B cell (primary cell): Measurements from ENCODE around the gene HEBP1. TPM values are rescaled to one million over a fixed set of nuclear protein-coding genes. Genes with fewer than 3 reads are reported as not detected.

Experiments used
- ATAC-seq: fragments of 200-7000 bp; cut with Tn5 transposase; one replicate; pipeline ENCODE4 v1.10.0; 2021; ENCODE audit warnings: low read depth, mild to moderate bottlenecking, moderate number of reproducible peaks, moderate library complexity
- CTCF ChIA-PET: fragments of 350-600 bp; sonication (Branson Sonifier 250); formaldehyde crosslinking; loops from one replicate; lab custom pipeline; 2021; ENCODE audit warnings: antibody characterized with exemption, inconsistent platforms; lab: Charles Lee
- POLR2A ChIA-PET: fragments of 350-600 bp; sonication (Branson Sonifier 250); formaldehyde crosslinking; loops from one replicate; lab custom pipeline; 2021; ENCODE audit warnings: antibody characterized with exemption; lab: Charles Lee
- DNase-seq: peaks from one replicate; pipeline ENCODE4 v3.0.0; 2013
- H2AFZ ChIP-seq: 2 replicates; pipeline ENCODE4 v1.6.1; 2012; ENCODE audit warnings: mild to moderate bottlenecking, low read depth, low read length; ENCODE audit not compliant: insufficient read depth, poor library complexity, severe bottlenecking
- H3K27ac ChIP-seq, 2 donors: 1 replicate in 1 of 2; 2 replicates in 1 of 2; pipeline ENCODE4 v1.5.1; 2012 to 2013; ENCODE audit warnings: low read length in 2 of 2, mild to moderate bottlenecking in 2 of 2, moderate library complexity in 1 of 2
- H3K27me3 ChIP-seq, 4 experiments: fragments of 200-600 bp in 1 of 4; sonication (generic) in 1 of 4; replicated peaks in 1 of 4; 1 replicate in 2 of 4; 2 replicates in 2 of 4; pipeline versions ENCODE4 v1.6.1 to v1.7.0; 2013 to 2016; ENCODE audit warnings: low read length in 3 of 4, mild to moderate bottlenecking in 2 of 4, mixed read lengths in 1 of 4, moderate library complexity in 1 of 4; ENCODE audit not compliant: insufficient read depth in 4 of 4, control insufficient read depth in 3 of 4; ENCODE audit errors: control extremely low read depth in 1 of 4
- H3K36me3 ChIP-seq, 2 experiments: replicated peaks in 1 of 2; 1 replicate in 1 of 2; 2 replicates in 1 of 2; pipeline versions ENCODE4 v1.6.1 to v1.7.1; 2013; ENCODE audit warnings: low read length in 1 of 2; ENCODE audit not compliant: insufficient read depth in 2 of 2, control insufficient read depth in 1 of 2; ENCODE audit errors: control extremely low read depth in 1 of 2, extremely low read depth in 1 of 2
- H3K4me1 ChIP-seq, 2 donors: fragments of 200-600 bp in 1 of 2; sonication (generic) in 1 of 2; 1 replicate in 1 of 2; 2 replicates in 1 of 2; pipeline versions ENCODE4 v1.5.1 to v1.6.1; 2013 to 2017; ENCODE audit warnings: low read length in 2 of 2; ENCODE audit not compliant: control insufficient read depth in 2 of 2, insufficient read depth in 2 of 2
- H3K4me2 ChIP-seq: replicated peaks from 2 replicates; pipeline ENCODE3; 2012; ENCODE audit warnings: mild to moderate bottlenecking, low read depth, low read length; ENCODE audit not compliant: poor library complexity, severe bottlenecking
- H3K4me3 ChIP-seq, 5 experiments: fragments of 200-600 bp in 1 of 5; sonication (generic) in 1 of 5; 1 replicate in 3 of 5; 2 replicates in 2 of 5; pipeline versions ENCODE4 v1.5.1 to v1.7.0; 2011 to 2016; ENCODE audit warnings: low read length in 4 of 5, mild to moderate bottlenecking in 4 of 5, low read depth in 2 of 5, control low read depth in 1 of 5, moderate library complexity in 1 of 5; ENCODE audit not compliant: insufficient read depth in 1 of 5; ENCODE audit errors: control extremely low read depth in 1 of 5, extremely low read depth in 1 of 5
- H3K79me2 ChIP-seq: fragments of 200-600 bp; sonication (generic); one replicate; pipeline ENCODE4 v1.6.0; 2016; ENCODE audit warnings: low read length; ENCODE audit not compliant: control insufficient read depth, insufficient read depth
- H3K9ac ChIP-seq: fragments of 200-600 bp; sonication (generic); 2 replicates; pipeline ENCODE4 v1.6.1; 2017; ENCODE audit warnings: mild to moderate bottlenecking, low read length, moderate library complexity
- H3K9me3 ChIP-seq, 3 donors: one replicate each; pipeline versions ENCODE4 v1.6.1 to v1.7.1; 2013; ENCODE audit warnings: low read length in 2 of 3; ENCODE audit not compliant: control insufficient read depth in 2 of 3, insufficient read depth in 1 of 3; ENCODE audit errors: control extremely low read depth in 1 of 3
- H4K20me1 ChIP-seq: 2 replicates; pipeline ENCODE4 v1.6.0; 2012; ENCODE audit warnings: mild to moderate bottlenecking, low read length; ENCODE audit not compliant: insufficient read depth, control insufficient read depth, poor library complexity, severe bottlenecking
- H3K27ac Mint-ChIP-seq: one replicate; pipeline ENCODE4 v1.8.0; 2021; ENCODE audit warnings: mixed read lengths
- H3K27me3 Mint-ChIP-seq: one replicate; pipeline ENCODE4 v1.8.0; 2021; ENCODE audit warnings: mixed read lengths
- H3K4me1 Mint-ChIP-seq: one replicate; pipeline ENCODE4 v1.8.0; 2021; ENCODE audit warnings: mixed read lengths
- H3K4me3 Mint-ChIP-seq: one replicate; pipeline ENCODE4 v1.8.0; 2021; ENCODE audit warnings: mixed read lengths
- H3K9me3 Mint-ChIP-seq: one replicate; pipeline ENCODE4 v1.8.0; 2022; ENCODE audit warnings: mixed read lengths; ENCODE audit not compliant: insufficient read depth
- EZH2 ChIP-seq: IDR thresholded peaks from 2 replicates; pipeline ENCODE4 v1.6.1; 2012; ENCODE audit warnings: borderline replicate concordance, low read depth, mild to moderate bottlenecking, moderate library complexity, low read length; ENCODE audit not compliant: insufficient read depth, poor library complexity, severe bottlenecking
- WGBS: methylation state at CpG from one replicate; pipeline ENCODE4 v1.1.5; 2013; ENCODE audit warnings: missing lambda C conversion rate; ENCODE audit not compliant: insufficient coverage; 5-methylcytosine and 5-hydroxymethylcytosine counted together
- intact Hi-C: fragments of 100-400 bp; cut with micrococcal nuclease; formaldehyde crosslinking; loops from one replicate; pipeline ENCODE4 v1.10.0; 2022
- polyA plus RNA-seq: library from polyadenylated mRNA; depleted of rRNA; stranded (reverse); fragments of >200 nt; gene quantifications from 2 replicates; pipeline ENCODE4 v1.2.3, GENCODE V29; 2012
- total RNA-seq, 2 donors: library from RNA; stranded (reverse); fragments of 120-200 nt in 1 of 2; gene quantifications; 1 replicate in 1 of 2; 2 replicates in 1 of 2; pipeline versions ENCODE4 v1.2.3 to v1.2.4, GENCODE V29; 2013 to 2022
- TF ChIP-seq, protein P1 (sequence below): fragments of 200-600 bp; IDR thresholded peaks from one replicate; pipeline ENCODE4 v1.8.0; 2022; ENCODE audit warnings: antibody characterized with exemption, mild to moderate bottlenecking

HEBP1 gene
- total and polyA plus RNA-seq, 2 donors (not counting 1 experiment from before 2014, with no cell fraction given): 6.0 to 14.5 TPM

DNA sequence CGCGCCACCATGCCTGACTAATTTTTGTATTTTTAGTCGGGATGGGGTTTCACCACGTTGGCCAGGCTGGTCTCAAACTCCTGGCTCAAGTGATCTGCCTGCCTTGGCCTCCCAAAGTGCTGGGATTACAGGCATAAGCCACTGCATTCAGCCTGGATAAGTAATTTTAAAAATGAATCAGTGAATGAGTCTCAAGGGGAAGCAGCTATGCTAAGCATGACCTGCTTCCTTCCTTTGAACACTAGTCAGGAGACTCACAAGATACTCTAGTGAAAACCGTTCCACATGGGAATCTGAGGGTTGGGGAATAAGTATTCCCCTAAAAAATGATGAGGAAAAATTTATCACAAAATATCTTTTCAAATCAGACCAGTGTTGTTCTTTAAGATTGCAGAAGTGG is 33.4 kb upstream of the HEBP1 start:
- Mint-ChIP-seq H3K27me3 (peaks cover 15% of the 10 kb centered on the region), H3K9me3 (no peaks in the 10 kb centered on the region), H3K4me3 (no peak overlapping the region), H3K27ac (no peak overlapping the region), H3K4me1 (no peaks in the 10 kb centered on the region)
- ATAC-seq (no peak), DNase-seq (no peak)
- intact Hi-C loops: no loop called here
- no peaks in the 10 kb centered on the region for H3K79me2 ChIP-seq
- H3K9me3 ChIP-seq: no peaks in the 10 kb centered on the region
- H4K20me1 ChIP-seq: no peaks in the 10 kb centered on the region
- POLR2A ChIA-PET: no interaction called here
- H2AFZ ChIP-seq: no peak overlapping the region
- H3K4me1 ChIP-seq: no peaks in the 10 kb centered on the region
- no peak overlapping the region for H3K4me2 ChIP-seq
- no peak for TF ChIP-seq EZH2
- TF ChIP-seq, protein P1, sequence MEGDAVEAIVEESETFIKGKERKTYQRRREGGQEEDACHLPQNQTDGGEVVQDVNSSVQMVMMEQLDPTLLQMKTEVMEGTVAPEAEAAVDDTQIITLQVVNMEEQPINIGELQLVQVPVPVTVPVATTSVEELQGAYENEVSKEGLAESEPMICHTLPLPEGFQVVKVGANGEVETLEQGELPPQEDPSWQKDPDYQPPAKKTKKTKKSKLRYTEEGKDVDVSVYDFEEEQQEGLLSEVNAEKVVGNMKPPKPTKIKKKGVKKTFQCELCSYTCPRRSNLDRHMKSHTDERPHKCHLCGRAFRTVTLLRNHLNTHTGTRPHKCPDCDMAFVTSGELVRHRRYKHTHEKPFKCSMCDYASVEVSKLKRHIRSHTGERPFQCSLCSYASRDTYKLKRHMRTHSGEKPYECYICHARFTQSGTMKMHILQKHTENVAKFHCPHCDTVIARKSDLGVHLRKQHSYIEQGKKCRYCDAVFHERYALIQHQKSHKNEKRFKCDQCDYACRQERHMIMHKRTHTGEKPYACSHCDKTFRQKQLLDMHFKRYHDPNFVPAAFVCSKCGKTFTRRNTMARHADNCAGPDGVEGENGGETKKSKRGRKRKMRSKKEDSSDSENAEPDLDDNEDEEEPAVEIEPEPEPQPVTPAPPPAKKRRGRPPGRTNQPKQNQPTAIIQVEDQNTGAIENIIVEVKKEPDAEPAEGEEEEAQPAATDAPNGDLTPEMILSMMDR: no peak
- H3K36me3 ChIP-seq: no peaks in the 10 kb centered on the region
- H3K9ac ChIP-seq: no peak overlapping the region
- peaks cover 0 to 4% (median 1%) of the 10 kb centered on the region in 4 experiments for H3K27me3 ChIP-seq
- CTCF ChIA-PET: no interaction called here
- no peak overlapping the region for H3K27ac ChIP-seq
- 89% methylated on average over 4 of the region's 5 CpGs for WGBS
- no peak overlapping the region for H3K4me3 ChIP-seq

DNA sequence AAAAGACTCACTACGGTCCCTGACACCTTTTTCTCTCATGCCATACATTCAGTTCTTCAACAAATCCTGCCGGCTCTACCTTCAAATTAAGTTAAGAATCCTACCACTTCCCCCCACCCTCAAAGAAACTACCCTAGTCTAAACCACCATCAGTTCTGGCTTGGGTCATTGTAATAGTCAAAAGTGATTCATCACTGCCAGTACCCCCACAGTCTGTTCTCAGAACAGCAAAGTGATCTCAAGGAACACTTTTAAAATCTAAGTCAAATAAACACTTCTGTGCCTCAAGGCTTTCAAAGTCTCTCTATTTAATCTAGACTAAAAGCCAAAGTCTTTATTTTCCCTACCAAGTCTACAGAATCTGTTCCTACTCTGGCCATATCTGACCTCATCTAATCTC is 32.1 kb upstream of the HEBP1 start:
- H3K79me2 ChIP-seq: no peaks in the 10 kb centered on the region
- H3K27me3 Mint-ChIP-seq: peaks cover 15% of the 10 kb centered on the region
- no peak overlapping the region for H3K9ac ChIP-seq
- no peak overlapping the region for H3K4me3 Mint-ChIP-seq
- no peak overlapping the region for H3K4me2 ChIP-seq
- no peaks in the 10 kb centered on the region for H3K4me1 Mint-ChIP-seq
- H3K27me3 ChIP-seq: peaks cover 0 to 4% (median 1%) of the 10 kb centered on the region in 4 experiments
- no peak overlapping the region for H3K27ac Mint-ChIP-seq
- ChIA-PET CTCF (no interaction called here), POLR2A (no interaction called here)
- no peak overlapping the region for H3K27ac ChIP-seq
- WGBS: 100% methylated on average over 2 of the region's 2 CpGs
- H3K4me1 ChIP-seq: no peaks in the 10 kb centered on the region
- DNase-seq (no peak), ATAC-seq (no peak)
- H3K4me3 ChIP-seq: no peak overlapping the region
- intact Hi-C loops: no loop called here
- H3K36me3 ChIP-seq: no peaks in the 10 kb centered on the region
- no peaks in the 10 kb centered on the region for H4K20me1 ChIP-seq
- H3K9me3 ChIP-seq: no peaks in the 10 kb centered on the region
- no peaks in the 10 kb centered on the region for H3K9me3 Mint-ChIP-seq
- TF ChIP-seq, protein P1: no peak
- no peak for TF ChIP-seq EZH2
- no peak overlapping the region for H2AFZ ChIP-seq
